Measurements from ENCODE around the gene PALM. TPM values are rescaled to one million over a fixed set of nuclear protein-coding genes. Genes with fewer than 3 reads are reported as not detected.
"Not testable (repeated sequence)": the region's sequence is repeated elsewhere in the genome, so short reads cannot be mapped to it uniquely, and the experiment has no call there.

Gene PALM
- total RNA-seq, 1 donor from 2014 or later, result 87.1 TPM

DNA sequence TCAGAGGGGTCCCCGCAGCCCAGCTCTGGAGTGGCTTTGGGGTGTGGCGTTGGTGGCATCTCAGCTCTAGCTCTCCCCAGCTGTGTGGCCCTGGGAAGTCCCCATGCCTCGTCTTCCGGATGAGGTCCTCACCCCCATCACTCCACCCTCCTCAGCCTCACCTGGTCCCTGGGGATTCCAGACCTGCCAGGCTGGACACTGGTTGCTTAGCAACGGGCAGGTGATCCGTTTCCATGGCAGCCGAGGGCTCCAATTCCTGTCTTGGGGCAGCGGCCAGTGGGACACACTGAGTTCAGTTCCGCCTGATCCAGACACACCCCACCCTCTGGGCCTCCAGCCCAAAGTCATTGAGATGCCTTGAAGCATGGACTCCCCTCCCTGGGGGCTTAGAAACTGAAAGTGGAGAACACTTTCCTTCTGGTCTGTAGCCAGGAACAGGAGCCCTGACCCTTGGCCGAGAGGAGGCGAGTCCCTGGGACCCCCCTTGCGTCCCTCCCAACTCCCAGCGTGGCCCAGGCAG is 34.5 kb downstream of the PALM start:
- no peak for DNase-seq (ENCODE audit: low spot score in 2 of 2, unreplicated experiment in 2 of 2)

DNA sequence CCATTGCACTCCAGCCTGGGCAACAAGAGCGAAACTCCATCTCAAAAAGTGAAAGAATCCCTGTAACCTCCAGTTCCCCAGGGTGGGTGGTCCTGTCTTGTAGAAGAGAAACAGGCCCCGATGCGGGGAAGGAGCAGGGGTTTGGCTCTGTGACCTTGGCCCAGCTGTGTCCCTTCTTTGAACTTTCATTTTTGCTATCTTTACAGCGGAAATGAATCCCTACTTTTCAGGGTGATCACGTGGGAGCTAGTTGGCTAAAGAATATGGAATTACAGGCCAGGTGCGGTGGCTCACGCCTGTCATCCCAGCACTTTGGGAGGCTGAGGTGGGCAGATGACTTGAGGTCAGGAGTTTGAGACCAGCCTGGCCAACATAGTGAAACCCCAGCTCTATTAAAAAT is 36.4 kb downstream of the PALM start:
- not testable (repeated sequence) for H3K4me1 Mint-ChIP-seq; H3K27me3 Mint-ChIP-seq (ENCODE audit: low read depth); H3K27ac Mint-ChIP-seq; H3K4me3 Mint-ChIP-seq; DNase-seq (ENCODE audit: low spot score in 2 of 2, unreplicated experiment in 2 of 2); H3K9me3 Mint-ChIP-seq; H3K36me3 Mint-ChIP-seq

More for the DNA sequence above, 34.5 kb downstream of the PALM start:
- H3K36me3 Mint-ChIP-seq, result peaks cover 11% of the 10 kb centered on the region
- TF ChIP-seq, protein P1, sequence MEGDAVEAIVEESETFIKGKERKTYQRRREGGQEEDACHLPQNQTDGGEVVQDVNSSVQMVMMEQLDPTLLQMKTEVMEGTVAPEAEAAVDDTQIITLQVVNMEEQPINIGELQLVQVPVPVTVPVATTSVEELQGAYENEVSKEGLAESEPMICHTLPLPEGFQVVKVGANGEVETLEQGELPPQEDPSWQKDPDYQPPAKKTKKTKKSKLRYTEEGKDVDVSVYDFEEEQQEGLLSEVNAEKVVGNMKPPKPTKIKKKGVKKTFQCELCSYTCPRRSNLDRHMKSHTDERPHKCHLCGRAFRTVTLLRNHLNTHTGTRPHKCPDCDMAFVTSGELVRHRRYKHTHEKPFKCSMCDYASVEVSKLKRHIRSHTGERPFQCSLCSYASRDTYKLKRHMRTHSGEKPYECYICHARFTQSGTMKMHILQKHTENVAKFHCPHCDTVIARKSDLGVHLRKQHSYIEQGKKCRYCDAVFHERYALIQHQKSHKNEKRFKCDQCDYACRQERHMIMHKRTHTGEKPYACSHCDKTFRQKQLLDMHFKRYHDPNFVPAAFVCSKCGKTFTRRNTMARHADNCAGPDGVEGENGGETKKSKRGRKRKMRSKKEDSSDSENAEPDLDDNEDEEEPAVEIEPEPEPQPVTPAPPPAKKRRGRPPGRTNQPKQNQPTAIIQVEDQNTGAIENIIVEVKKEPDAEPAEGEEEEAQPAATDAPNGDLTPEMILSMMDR (IDR thresholded peaks at IDR 0.05; ENCODE audit: unreplicated experiment), result no peak
- H3K9me3 Mint-ChIP-seq, result peaks cover 4% of the 10 kb centered on the region
- H3K27ac Mint-ChIP-seq, result no peak overlapping the region
- H3K4me1 Mint-ChIP-seq, result no peaks in the 10 kb centered on the region
- no peaks in the 10 kb centered on the region for H3K27me3 Mint-ChIP-seq (ENCODE audit: low read depth)
- no peak overlapping the region for H3K4me3 Mint-ChIP-seq

DNA sequence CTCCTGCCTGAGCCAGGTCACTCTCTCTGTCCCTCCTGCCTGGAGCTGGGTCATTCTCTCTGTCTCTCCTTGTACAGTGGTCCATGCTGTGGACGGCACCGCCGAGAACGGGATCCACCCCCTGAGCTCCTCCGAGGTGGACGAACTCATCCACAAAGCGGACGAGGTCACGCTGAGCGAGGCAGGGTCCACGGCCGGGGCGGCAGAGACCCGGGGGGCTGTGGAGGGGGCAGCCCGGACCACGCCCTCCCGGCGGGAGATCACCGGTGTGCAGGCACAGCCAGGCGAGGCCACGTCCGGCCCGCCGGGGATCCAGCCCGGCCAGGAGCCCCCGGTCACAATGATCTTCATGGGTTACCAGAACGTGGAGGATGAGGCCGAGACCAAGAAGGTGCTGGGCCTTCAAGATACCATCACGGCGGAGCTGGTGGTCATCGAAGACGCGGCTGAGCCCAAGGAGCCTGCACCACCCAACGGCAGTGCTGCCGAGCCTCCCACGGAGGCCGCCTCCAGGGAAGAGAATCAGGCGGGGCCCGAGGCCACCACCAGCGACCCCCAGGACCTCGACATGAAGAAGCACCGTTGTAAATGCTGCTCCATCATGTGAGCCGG is 37.6 kb downstream of the PALM start:
- no peak overlapping the region for H3K27ac Mint-ChIP-seq
- peaks cover 4% of the 10 kb centered on the region for H3K9me3 Mint-ChIP-seq
- peaks cover 8% of the 10 kb centered on the region for H3K36me3 Mint-ChIP-seq
- H3K4me1 Mint-ChIP-seq, result no peaks in the 10 kb centered on the region
- TF ChIP-seq, protein P1 (IDR thresholded peaks at IDR 0.05; ENCODE audit: unreplicated experiment), result no peak
- DNase-seq (ENCODE audit: low spot score in 2 of 2, unreplicated experiment in 2 of 2), result no peak
- H3K4me3 Mint-ChIP-seq, result no peak overlapping the region
- H3K27me3 Mint-ChIP-seq (ENCODE audit: low read depth), result no peaks in the 10 kb centered on the region

DNA sequence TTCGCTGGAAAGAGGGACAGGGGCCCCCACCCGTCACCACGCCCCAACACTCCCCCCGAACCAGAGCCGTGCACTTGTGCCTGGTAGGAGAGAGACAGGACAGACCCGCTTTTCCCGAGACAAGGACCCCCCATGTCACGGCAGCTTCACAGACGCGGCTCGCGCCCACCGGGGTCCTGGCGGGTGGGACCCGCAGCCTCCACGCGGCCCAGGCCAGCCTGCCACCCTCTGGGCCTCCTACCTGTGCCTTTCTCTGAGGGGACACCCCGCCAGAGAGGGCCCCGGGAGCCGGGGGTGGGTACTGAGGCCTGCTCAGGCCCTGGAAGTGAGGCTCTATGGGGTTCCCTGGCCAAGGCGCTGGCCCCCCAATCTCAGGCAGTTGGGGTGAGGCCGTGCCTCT is 38.2 kb downstream of the PALM start:
- no peaks in the 10 kb centered on the region for H3K4me1 Mint-ChIP-seq
- H3K36me3 Mint-ChIP-seq, result peaks cover 8% of the 10 kb centered on the region
- H3K4me3 Mint-ChIP-seq, result no peak overlapping the region
- no peak overlapping the region for H3K27ac Mint-ChIP-seq
- no peak for DNase-seq (ENCODE audit: low spot score in 2 of 2, unreplicated experiment in 2 of 2)
- H3K9me3 Mint-ChIP-seq, result peaks cover 4% of the 10 kb centered on the region
- H3K27me3 Mint-ChIP-seq (ENCODE audit: low read depth), result no peaks in the 10 kb centered on the region
- TF ChIP-seq, protein P1 (IDR thresholded peaks at IDR 0.05; ENCODE audit: unreplicated experiment), result no peak

DNA sequence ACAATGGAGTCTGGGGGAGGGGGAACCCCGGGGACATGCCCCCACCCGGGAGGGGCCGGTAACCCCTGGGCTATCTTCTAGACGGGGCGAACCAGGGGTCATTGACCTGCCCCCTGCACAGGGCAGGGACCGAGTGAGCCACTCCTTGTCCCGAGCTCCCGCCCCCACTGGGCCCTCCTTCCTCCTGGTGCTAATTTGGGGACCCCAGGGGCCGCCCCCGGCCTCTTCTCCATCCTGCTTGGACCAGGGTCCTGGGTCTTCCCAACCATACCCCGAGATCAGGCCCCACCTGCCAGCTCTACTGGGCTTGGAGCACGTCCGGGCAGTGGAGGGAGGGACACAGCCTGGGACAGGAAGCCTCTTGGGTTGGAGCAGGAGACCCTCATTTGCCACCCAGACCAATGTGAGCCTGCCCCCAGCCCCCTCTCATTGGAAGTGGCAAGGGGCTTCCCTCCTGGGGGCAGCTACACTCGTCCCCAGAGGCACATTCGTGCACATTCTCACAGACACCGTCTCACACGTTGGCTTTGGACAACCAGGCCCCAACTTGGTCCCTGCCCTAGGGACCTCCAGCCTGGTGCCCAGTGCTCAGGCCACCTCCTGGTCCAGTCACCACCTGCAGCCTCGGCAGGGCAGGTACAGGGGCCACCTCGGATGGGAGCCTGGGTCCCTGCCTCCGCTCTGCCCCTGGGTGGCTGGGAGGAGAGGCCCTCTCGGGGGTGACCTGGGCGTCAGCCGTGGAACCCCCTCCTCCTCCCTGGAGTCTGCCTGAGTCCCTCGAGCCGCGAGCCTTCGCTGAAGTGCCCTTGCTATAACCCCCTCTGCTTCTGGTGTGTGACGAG is 38.9 kb downstream of the PALM start:
- TF ChIP-seq, protein P1 (IDR thresholded peaks at IDR 0.05; ENCODE audit: unreplicated experiment), result no peak
- Mint-ChIP-seq H3K36me3 (peaks cover 8% of the 10 kb centered on the region), H3K27ac (no peak overlapping the region), H3K9me3 (peaks cover 4% of the 10 kb centered on the region), H3K27me3 (ENCODE audit: low read depth) (no peaks in the 10 kb centered on the region), H3K4me3 (no peak overlapping the region), H3K4me1 (peaks cover under 1% of the 10 kb centered on the region)
- DNase-seq (ENCODE audit: low spot score in 2 of 2, unreplicated experiment in 2 of 2), result no peak

DNA sequence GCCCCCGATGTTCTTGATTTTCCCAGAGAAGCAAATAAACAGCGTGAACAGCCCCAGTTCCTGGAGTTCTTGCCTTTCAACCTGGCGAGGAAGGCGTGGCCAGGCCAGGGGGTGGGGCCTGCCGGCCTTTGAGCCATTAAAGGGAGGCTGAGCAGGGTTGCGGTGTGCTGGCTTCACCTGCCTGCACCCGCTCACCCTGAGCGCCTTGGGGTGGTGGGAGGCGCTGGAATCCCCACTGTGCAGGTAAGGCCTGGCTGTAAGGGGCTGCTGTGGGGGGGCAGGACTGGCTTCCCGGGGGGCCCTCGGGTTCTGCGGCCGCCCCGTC is 39.5 kb downstream of the PALM start:
- TF ChIP-seq, protein P1 (IDR thresholded peaks at IDR 0.05; ENCODE audit: unreplicated experiment), result no peak
- DNase-seq (ENCODE audit: low spot score in 2 of 2, unreplicated experiment in 2 of 2), result no peak
- H3K36me3 Mint-ChIP-seq, result peaks cover 8% of the 10 kb centered on the region
- H3K27ac Mint-ChIP-seq, result no peak overlapping the region
- H3K4me1 Mint-ChIP-seq, result peaks cover 6% of the 10 kb centered on the region
- no peaks in the 10 kb centered on the region for H3K27me3 Mint-ChIP-seq (ENCODE audit: low read depth)
- no peak overlapping the region for H3K4me3 Mint-ChIP-seq
- peaks cover 4% of the 10 kb centered on the region for H3K9me3 Mint-ChIP-seq

Measured in mesothelial cell of epicardium (in vitro differentiated cells).